GM12875 (cell line): ENCODE results near the gene BBS9.
"Not testable (repeated sequence)": the region's sequence is repeated elsewhere in the genome, so short reads cannot be mapped to it uniquely, and the experiment has no call there.

Experiments
- H3K4me3 ChIP-seq: one replicate; pipeline ENCODE4 v1.5.1; 2011; ENCODE audit warnings: low read depth, low read length, control low read depth
- TF ChIP-seq, protein P1 (sequence below): IDR thresholded peaks from 2 replicates; pipeline ENCODE4 v1.5.1; 2011; ENCODE audit warnings: low read depth, mild to moderate bottlenecking, control low read depth, inconsistent platforms, low read length, moderate library complexity, borderline replicate concordance; ENCODE audit not compliant: insufficient read depth

Gene BBS9

DNA sequence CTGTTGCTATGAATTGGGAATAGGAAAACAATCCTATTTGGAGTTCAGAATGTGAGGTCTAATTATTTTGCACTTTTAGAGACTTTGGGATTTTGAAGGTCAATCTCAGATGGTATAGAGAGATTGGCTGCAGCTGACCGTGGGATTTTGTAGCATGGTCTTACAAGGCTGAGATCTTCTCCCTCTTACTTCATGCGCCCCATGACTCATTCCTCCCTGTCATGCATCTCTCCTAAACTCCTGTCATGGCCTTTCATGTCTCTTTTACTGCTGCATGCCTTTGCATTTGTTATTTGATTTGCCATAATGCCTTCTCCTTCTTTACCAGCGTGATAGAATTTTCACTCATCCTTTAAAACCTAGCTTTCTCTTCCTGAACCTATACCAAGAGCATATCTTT, 133.1 kb downstream of the BBS9 start:
- TF ChIP-seq, protein P1, sequence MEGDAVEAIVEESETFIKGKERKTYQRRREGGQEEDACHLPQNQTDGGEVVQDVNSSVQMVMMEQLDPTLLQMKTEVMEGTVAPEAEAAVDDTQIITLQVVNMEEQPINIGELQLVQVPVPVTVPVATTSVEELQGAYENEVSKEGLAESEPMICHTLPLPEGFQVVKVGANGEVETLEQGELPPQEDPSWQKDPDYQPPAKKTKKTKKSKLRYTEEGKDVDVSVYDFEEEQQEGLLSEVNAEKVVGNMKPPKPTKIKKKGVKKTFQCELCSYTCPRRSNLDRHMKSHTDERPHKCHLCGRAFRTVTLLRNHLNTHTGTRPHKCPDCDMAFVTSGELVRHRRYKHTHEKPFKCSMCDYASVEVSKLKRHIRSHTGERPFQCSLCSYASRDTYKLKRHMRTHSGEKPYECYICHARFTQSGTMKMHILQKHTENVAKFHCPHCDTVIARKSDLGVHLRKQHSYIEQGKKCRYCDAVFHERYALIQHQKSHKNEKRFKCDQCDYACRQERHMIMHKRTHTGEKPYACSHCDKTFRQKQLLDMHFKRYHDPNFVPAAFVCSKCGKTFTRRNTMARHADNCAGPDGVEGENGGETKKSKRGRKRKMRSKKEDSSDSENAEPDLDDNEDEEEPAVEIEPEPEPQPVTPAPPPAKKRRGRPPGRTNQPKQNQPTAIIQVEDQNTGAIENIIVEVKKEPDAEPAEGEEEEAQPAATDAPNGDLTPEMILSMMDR: no peak
- no peak overlapping the region for H3K4me3 ChIP-seq

DNA sequence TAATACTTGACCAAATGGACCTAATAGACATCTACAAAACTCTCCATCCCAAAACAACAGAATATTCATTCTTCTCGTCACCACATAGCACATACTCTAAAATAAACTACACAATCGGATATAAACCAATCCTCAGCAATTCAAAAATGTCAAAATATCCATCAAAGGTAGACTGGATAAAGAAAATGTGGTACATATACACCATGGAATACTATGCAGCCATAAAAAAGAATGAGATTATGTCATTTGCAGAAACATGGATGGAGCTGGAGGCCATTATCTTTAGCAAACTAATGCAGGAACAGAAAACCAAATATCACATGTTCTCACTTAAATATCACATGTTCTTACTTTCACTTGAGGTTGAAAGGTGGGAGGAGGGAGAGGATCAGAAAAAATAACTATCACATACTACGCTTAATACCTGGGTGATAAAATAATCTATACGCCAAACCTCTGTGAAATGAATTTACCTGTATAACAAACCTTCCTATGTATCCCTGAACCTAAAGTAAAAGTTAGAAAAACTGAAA, 142.5 kb downstream of the BBS9 start:
- H3K4me3 ChIP-seq: not testable (repeated sequence)

DNA sequence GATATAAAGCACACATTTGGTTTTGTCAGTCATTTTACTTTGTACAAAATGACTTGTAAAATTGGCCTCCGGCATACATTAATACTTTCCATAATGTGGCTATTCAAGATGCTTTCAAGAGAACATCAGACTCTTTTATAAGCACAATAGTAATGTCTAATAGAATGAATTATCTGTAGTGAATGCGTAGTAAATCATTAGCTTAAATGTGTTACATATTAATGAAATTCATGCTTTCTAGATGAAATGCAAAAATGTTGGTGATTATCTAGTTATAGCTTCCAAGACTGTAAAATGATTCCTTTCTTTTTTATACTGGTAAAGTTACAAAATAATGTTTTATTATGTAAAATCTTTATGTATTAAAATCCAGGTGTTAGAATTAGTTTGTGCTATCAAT, 144.0 kb downstream of the BBS9 start:
- TF ChIP-seq, protein P1: no peak

DNA sequence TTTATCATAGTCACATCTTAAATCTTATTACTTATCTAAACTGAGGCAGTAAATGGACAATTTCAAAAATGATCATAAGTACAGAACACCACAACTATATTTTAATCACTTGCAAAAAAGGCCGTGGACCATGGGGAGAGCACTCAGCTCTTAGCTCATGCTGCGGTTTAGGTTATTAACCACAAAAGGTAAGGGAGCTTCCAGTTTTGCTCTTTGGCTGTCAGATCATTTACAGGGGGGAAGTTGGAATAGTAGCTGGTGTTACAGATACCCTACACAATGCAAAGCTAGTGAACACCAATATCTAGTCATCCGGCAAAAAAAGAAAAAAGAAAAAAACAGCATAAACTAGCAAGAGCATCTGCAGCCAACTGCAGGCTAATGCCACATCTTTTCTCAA, 147.0 kb downstream of the BBS9 start:
- no peak overlapping the region for H3K4me3 ChIP-seq
- TF ChIP-seq, protein P1: no peak

More for the DNA sequence above, 144.0 kb downstream of the BBS9 start:
- H3K4me3 ChIP-seq: no peak overlapping the region

DNA sequence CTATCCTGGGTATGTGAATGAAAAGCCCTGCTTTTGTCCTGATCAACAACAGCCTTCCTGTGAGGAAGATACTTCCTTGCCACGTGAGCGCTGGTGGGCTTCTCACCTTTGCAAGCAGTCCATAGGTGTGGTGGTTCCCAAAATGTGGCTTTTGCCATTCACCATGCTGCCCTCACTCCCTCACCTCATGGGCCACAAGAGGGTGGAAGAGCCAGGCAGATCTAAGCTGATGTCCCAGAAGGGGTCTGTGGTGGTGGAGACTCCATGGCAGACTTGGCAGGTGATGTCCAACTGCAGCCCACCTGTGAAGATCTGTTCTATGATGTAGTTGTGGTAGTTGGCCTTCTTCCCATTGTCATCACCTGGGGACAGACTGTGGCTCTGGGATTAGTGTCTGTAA, 147.4 kb downstream of the BBS9 start:
- TF ChIP-seq, protein P1: no peak
- H3K4me3 ChIP-seq: no peak overlapping the region

DNA sequence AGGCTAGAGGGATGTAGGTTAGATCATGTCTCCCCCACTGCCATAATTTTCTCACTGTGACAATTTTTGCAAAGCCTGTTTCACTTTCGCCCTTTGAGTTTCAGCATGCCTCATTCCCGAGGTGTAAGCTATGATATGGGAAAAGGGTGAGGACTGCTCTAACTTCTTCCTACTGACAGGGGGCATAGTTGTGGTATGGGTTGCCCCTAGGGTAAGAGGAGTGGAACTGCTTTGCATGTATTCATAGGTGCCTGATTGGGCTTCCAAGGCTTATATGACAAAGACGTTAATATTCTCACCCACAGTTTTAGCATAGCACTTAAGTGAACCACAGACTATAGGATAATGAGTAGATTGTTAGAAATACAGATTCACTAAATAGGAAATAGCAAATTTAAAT, 148.7 kb downstream of the BBS9 start:
- TF ChIP-seq, protein P1: no peak

GRCh38 chr7:33286501-33286900, 157.1 kb downstream of the BBS9 start:
- TF ChIP-seq, protein P1: no peak
- H3K4me3 ChIP-seq: no peak overlapping the region

More for the DNA sequence above, 148.7 kb downstream of the BBS9 start:
- no peak overlapping the region for H3K4me3 ChIP-seq

DNA sequence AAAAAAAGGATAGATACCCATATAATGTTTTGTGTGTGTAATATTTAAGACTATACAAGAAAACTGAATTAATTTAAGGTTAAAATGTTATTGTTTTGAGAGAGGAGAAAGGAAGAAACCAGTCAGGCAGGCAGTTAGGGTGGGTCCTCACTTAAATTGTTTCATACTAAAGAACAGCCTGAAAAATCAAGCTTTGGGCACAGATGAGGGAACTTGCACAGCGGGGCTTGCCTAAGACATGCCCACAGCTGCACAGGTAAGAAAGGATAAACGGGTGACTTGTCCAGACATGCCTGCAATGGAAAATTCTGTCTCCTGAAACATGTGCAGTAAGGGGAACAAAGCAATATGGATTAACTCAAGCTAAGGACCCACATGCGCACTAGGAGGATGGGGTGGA, 158.4 kb downstream of the BBS9 start:
- H3K4me3 ChIP-seq: no peak overlapping the region
- TF ChIP-seq, protein P1: no peak
